HepG2 (cell line): ENCODE measurements around the gene CCDC170. TPM values are rescaled to one million over a fixed set of nuclear protein-coding genes. Genes with fewer than 3 reads are reported as not detected.

Experiments
- ATF7-NPFF ChIP-seq: sonication (generic); formaldehyde crosslinking; IDR thresholded peaks from 2 replicates; pipeline ENCODE4 v1.8.1; 2023; ENCODE audit warnings: mild to moderate bottlenecking, low read depth, missing genetic modification reagents, moderate library complexity
- CSRNP1 ChIP-seq: sonication (generic); formaldehyde crosslinking; IDR thresholded peaks from 2 replicates; pipeline ENCODE4 v1.8.1; 2023; ENCODE audit warnings: mild to moderate bottlenecking, missing genetic modification reagents
- DMTF1 ChIP-seq: sonication (generic); formaldehyde crosslinking; IDR thresholded peaks from 2 replicates; pipeline ENCODE4 v1.4.0; 2020; ENCODE audit warnings: mild to moderate bottlenecking, missing genetic modification reagents
- ELF3 ChIP-seq: IDR thresholded peaks from 2 replicates; pipeline ENCODE4 v1.6.1; 2016; ENCODE audit warnings: missing genetic modification reagents, missing compliant biosample characterization
- GPBP1L1 ChIP-seq: sonication (generic); formaldehyde crosslinking; IDR thresholded peaks from 2 replicates; pipeline ENCODE4 v1.5.0; 2020; ENCODE audit warnings: mild to moderate bottlenecking, missing genetic modification reagents
- NFATC3 ChIP-seq: sonication (generic); formaldehyde crosslinking; IDR thresholded peaks from 2 replicates; pipeline ENCODE4 v1.5.1; 2020; ENCODE audit warnings: mild to moderate bottlenecking, missing genetic modification reagents
- NR2F2 ChIP-seq: IDR thresholded peaks from 2 replicates; pipeline ENCODE4 v1.6.1; 2012; ENCODE audit warnings: low read depth, inconsistent platforms, borderline replicate concordance
- RNF219 ChIP-seq: sonication (generic); formaldehyde crosslinking; IDR thresholded peaks from 2 replicates; pipeline ENCODE4 v1.5.0; 2020; ENCODE audit warnings: mild to moderate bottlenecking, missing genetic modification reagents
- SNAI1 ChIP-seq: sonication (generic); formaldehyde crosslinking; IDR thresholded peaks from 2 replicates; pipeline ENCODE4 v1.5.0; 2020; ENCODE audit warnings: mild to moderate bottlenecking, missing genetic modification reagents, borderline replicate concordance
- ZNF512B ChIP-seq: sonication (generic); formaldehyde crosslinking; IDR thresholded peaks from 2 replicates; pipeline ENCODE4 v1.5.1; 2020; ENCODE audit warnings: missing genetic modification reagents, mild to moderate bottlenecking, borderline replicate concordance
- ZNF576 ChIP-seq: sonication (generic); formaldehyde crosslinking; IDR thresholded peaks from 2 replicates; pipeline ENCODE4 v1.4.0; 2020; ENCODE audit warnings: mild to moderate bottlenecking, missing genetic modification reagents
- ZNF652 ChIP-seq: IDR thresholded peaks from 2 replicates; pipeline ENCODE4 v1.6.1; 2016; ENCODE audit warnings: low read depth, borderline replicate concordance
- ZNF782 ChIP-seq: sonication (generic); formaldehyde crosslinking; IDR thresholded peaks from 2 replicates; pipeline ENCODE4 v1.4.0; 2020; ENCODE audit warnings: missing genetic modification reagents, mild to moderate bottlenecking, borderline replicate concordance
- polyA plus RNA-seq, 8 experiments: library from polyadenylated mRNA; depleted of rRNA in 3 of 8; stranded (reverse) in 7 of 8; unstranded in 1 of 8; fragments of >200 nt; fragmentation: Illumina TruSeq in 4 of 8; extraction: Trizol in 4 of 8; gene quantifications; 2 replicates each; pipeline versions ENCODE4 v1.2.1 to v1.2.3, GENCODE V29; 2011 to 2016; ENCODE audit warnings: low read depth in 4 of 8, missing spikeins in 1 of 8, mixed read lengths in 1 of 8; ENCODE audit not compliant: insufficient read depth in 1 of 8
- total RNA-seq, 5 experiments: library from RNA; depleted of rRNA; stranded (reverse); fragments of >200 nt; fragmentation: Illumina TruSeq; extraction: Trizol; gene quantifications; 2 replicates each; pipeline ENCODE4 v1.2.3, GENCODE V29; 2016; ENCODE audit warnings: low read depth in 1 of 5

The CCDC170 gene
- total and polyA plus RNA-seq, 2 of the 13 experiments (the other 11 are each of a cell fraction or from before 2014, with no cell fraction given) = 0.90 to 5.1 TPM

GRCh38 chr6:151498327-151498726, 4.5 kb downstream of the CCDC170 start (continued):
- TF ChIP-seq ZNF512B = no peak
- no peak for TF ChIP-seq NFATC3 (CRISPR knock-in tag)
- TF ChIP-seq DMTF1 (CRISPR knock-in tag) = no peak
- TF ChIP-seq ATF7-NPFF (CRISPR knock-in tag) = no peak
- TF ChIP-seq SNAI1 = no peak
- no peak for TF ChIP-seq GPBP1L1
- no peak for TF ChIP-seq ZNF782
- TF ChIP-seq RNF219 = no peak
- TF ChIP-seq ELF3 (CRISPR knock-in tag) = peak; percentile 94
- no peak for TF ChIP-seq NR2F2
- no peak for TF ChIP-seq ZNF576 (CRISPR knock-in tag)
- TF ChIP-seq ZNF652 (CRISPR knock-in tag) = peak; percentile 7; the same call in 1 of the 2 replicates
- TF ChIP-seq CSRNP1 (CRISPR knock-in tag) = no peak
